BLaER1 (cell line): ENCODE data around the gene CLEC19A.
A peak's percentile ranks its signal among the peaks of the same experiment; 100 is the strongest.

Experiments
- H3K27ac ChIP-seq: shearing (Covaris generic); formaldehyde crosslinking; 2 replicates; pipeline ENCODE4 v1.8.1; 2022
- H3K27me3 ChIP-seq: shearing (Covaris generic); formaldehyde crosslinking; 2 replicates; pipeline ENCODE4 v1.8.1; 2022
- H3K36me3 ChIP-seq: shearing (Covaris generic); formaldehyde crosslinking; 2 replicates; pipeline ENCODE4 v1.8.1; 2022
- H3K4me1 ChIP-seq: shearing (Covaris generic); formaldehyde crosslinking; 2 replicates; pipeline ENCODE4 v1.8.1; 2022
- H3K4me2 ChIP-seq: shearing (Covaris generic); formaldehyde crosslinking; 2 replicates; pipeline ENCODE4 v1.8.1; 2022
- H3K4me3 ChIP-seq: shearing (Covaris generic); formaldehyde crosslinking; 2 replicates; pipeline ENCODE4 v1.8.1; 2022
- H3K9ac ChIP-seq: shearing (Covaris generic); formaldehyde crosslinking; 2 replicates; pipeline ENCODE4 v1.8.1; 2022
- H3K9me3 ChIP-seq: shearing (Covaris generic); formaldehyde crosslinking; 2 replicates; pipeline ENCODE4 v1.8.1; 2022
- H4K20me1 ChIP-seq: shearing (Covaris generic); formaldehyde crosslinking; 2 replicates; pipeline ENCODE4 v1.8.1; 2022
- Cebpa-rat ChIP-seq: shearing (Covaris generic); IDR thresholded peaks from 2 replicates; pipeline ENCODE4 v1.8.1; 2022

CLEC19A gene

GRCh38 chr16:19346335-19346922 is 60.9 kb downstream of the CLEC19A start:
- Histone ChIP-seq H3K27me3 (no peaks in the 10 kb centered on the region), H3K4me3 (no peak overlapping the region), H3K36me3 (no peaks in the 10 kb centered on the region), H3K4me1 (peaks cover 7% of the 10 kb centered on the region), H3K27ac (no peak overlapping the region), H4K20me1 (no peaks in the 10 kb centered on the region), H3K9me3 (no peaks in the 10 kb centered on the region), H3K9ac (no peak overlapping the region), H3K4me2 (no peak overlapping the region)
- TF ChIP-seq Cebpa-rat: no peak

- no peak overlapping the region for H3K4me2 ChIP-seq
- no peak for TF ChIP-seq Cebpa-rat
- no peaks in the 10 kb centered on the region for H3K36me3 ChIP-seq
- H3K27ac ChIP-seq: no peak overlapping the region
- no peaks in the 10 kb centered on the region for H4K20me1 ChIP-seq
- no peaks in the 10 kb centered on the region for H3K27me3 ChIP-seq
- H3K9me3 ChIP-seq: no peaks in the 10 kb centered on the region
- no peak overlapping the region for H3K9ac ChIP-seq
- H3K4me3 ChIP-seq: no peak overlapping the region
- H3K4me1 ChIP-seq: peaks cover 7% of the 10 kb centered on the region
These were observed 62.6 kb downstream of the CLEC19A start for GRCh38 chr16:19348125-19348524.

- no peaks in the 10 kb centered on the region for H3K36me3 ChIP-seq
- H3K27ac ChIP-seq: no peak overlapping the region
- TF ChIP-seq Cebpa-rat: no peak
- no peak overlapping the region for H3K4me3 ChIP-seq
- H3K9ac ChIP-seq: no peak overlapping the region
- H4K20me1 ChIP-seq: no peaks in the 10 kb centered on the region
- H3K4me1 ChIP-seq: peaks cover 7% of the 10 kb centered on the region
- H3K9me3 ChIP-seq: no peaks in the 10 kb centered on the region
- no peak overlapping the region for H3K4me2 ChIP-seq
- H3K27me3 ChIP-seq: no peaks in the 10 kb centered on the region
These were observed 63.2 kb downstream of the CLEC19A start for GRCh38 chr16:19348578-19349315.

GRCh38 chr16:19354371-19354770 is 68.8 kb downstream of the CLEC19A start:
- Histone ChIP-seq H3K4me2 (no peak overlapping the region), H3K4me3 (no peak overlapping the region), H3K9me3 (no peaks in the 10 kb centered on the region), H3K27me3 (no peaks in the 10 kb centered on the region), H3K9ac (no peak overlapping the region), H3K27ac (no peak overlapping the region), H3K4me1 (peaks cover 12% of the 10 kb centered on the region), H3K36me3 (no peaks in the 10 kb centered on the region), H4K20me1 (no peaks in the 10 kb centered on the region)
- no peak for TF ChIP-seq Cebpa-rat

GRCh38 chr16:19356024-19356952 is 70.8 kb downstream of the CLEC19A start:
- Histone ChIP-seq H3K9ac (no peak overlapping the region), H3K4me2 (peak overlapping the region; percentile 20), H3K27ac (no peak overlapping the region), H4K20me1 (no peaks in the 10 kb centered on the region), H3K4me1 (peaks cover 12% of the 10 kb centered on the region), H3K27me3 (no peaks in the 10 kb centered on the region), H3K36me3 (no peaks in the 10 kb centered on the region), H3K9me3 (no peaks in the 10 kb centered on the region), H3K4me3 (no peak overlapping the region)
- no peak for TF ChIP-seq Cebpa-rat

GRCh38 chr16:19359556-19359955 is 74.0 kb downstream of the CLEC19A start:
- H3K27me3 ChIP-seq: no peaks in the 10 kb centered on the region
- H3K9me3 ChIP-seq: no peaks in the 10 kb centered on the region
- TF ChIP-seq Cebpa-rat: no peak
- no peak overlapping the region for H3K4me2 ChIP-seq
- H3K4me1 ChIP-seq: peaks cover 12% of the 10 kb centered on the region
- no peaks in the 10 kb centered on the region for H4K20me1 ChIP-seq
- H3K4me3 ChIP-seq: no peak overlapping the region
- H3K36me3 ChIP-seq: no peaks in the 10 kb centered on the region
- H3K27ac ChIP-seq: no peak overlapping the region
- H3K9ac ChIP-seq: no peak overlapping the region
